ENCODE measurements around the gene CEP164.

The CEP164 gene

DNA sequence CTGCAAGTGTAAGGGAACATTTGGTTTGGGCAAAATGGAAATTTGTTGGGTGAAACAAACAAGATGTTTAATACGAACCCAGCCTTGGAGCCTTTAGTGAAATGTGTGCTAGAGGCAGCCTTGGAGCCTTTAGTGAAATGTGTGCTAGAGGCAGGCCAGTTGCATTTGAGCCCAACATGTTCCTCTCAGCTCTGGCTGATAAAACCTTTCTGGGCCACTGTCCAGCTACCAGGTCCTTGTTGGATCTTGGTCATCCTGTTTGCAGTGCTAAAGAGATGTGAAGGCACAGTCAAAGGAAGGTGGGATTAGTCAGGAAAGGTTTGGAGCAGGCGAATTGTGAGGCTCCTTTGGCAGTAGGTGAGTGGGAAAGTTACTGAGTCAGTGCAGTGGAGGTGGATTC lies 48.9 kb downstream of the CEP164 start:
- Histone ChIP-seq H3K4me3 (ENCODE audit: low read length) (no peak overlapping the region), H3K36me3 (replicated peaks; ENCODE audit: low read depth, low read length) (peaks cover 15% of the 10 kb centered on the region), H3K4me1 (ENCODE audit: low read length) (no peaks in the 10 kb centered on the region), H3K9ac (ENCODE audit: low read length) (no peak overlapping the region), H3K9me3 (ENCODE audit: insufficient read depth, low read length) (no peaks in the 10 kb centered on the region), H3K4me2 (ENCODE audit: low read length) (no peak overlapping the region), H3K27me3 (ENCODE audit: low read depth, low read length) (no peaks in the 10 kb centered on the region), H3K79me2 (ENCODE audit: low read length) (no peaks in the 10 kb centered on the region), H4K20me1 (ENCODE audit: insufficient read depth, low read length) (no peaks in the 10 kb centered on the region), H3K27ac (ENCODE audit: low read length) (no peak overlapping the region), H2AFZ (ENCODE audit: low read depth, low read length) (no peak overlapping the region)
- TF ChIP-seq CTCF (IDR thresholded peaks at IDR 0.05; ENCODE audit: low read depth, low read length) = no peak
- no peak for TF ChIP-seq EZH2phosphoT487 (IDR thresholded peaks at IDR 0.05; ENCODE audit: low read depth)

- H3K4me3 ChIP-seq (ENCODE audit: low read length) = no peak overlapping the region
- no peak overlapping the region for H3K27ac ChIP-seq (ENCODE audit: low read length)
- no peaks in the 10 kb centered on the region for H4K20me1 ChIP-seq (ENCODE audit: insufficient read depth, low read length)
- no peaks in the 10 kb centered on the region for H3K79me2 ChIP-seq (ENCODE audit: low read length)
- H3K36me3 ChIP-seq (replicated peaks; ENCODE audit: low read depth, low read length) = peaks cover 18% of the 10 kb centered on the region
- no peaks in the 10 kb centered on the region for H3K9me3 ChIP-seq (ENCODE audit: insufficient read depth, low read length)
- no peaks in the 10 kb centered on the region for H3K4me1 ChIP-seq (ENCODE audit: low read length)
- no peak overlapping the region for H2AFZ ChIP-seq (ENCODE audit: low read depth, low read length)
- TF ChIP-seq EZH2phosphoT487 (IDR thresholded peaks at IDR 0.05; ENCODE audit: low read depth) (no peak), CTCF (IDR thresholded peaks at IDR 0.05; ENCODE audit: low read depth, low read length) (no peak)
- no peaks in the 10 kb centered on the region for H3K27me3 ChIP-seq (ENCODE audit: low read depth, low read length)
- no peak overlapping the region for H3K9ac ChIP-seq (ENCODE audit: low read length)
- H3K4me2 ChIP-seq (ENCODE audit: low read length) = no peak overlapping the region
These were observed 51.6 kb downstream of the CEP164 start for GRCh38 chr11:117378976-117379865.

DNA sequence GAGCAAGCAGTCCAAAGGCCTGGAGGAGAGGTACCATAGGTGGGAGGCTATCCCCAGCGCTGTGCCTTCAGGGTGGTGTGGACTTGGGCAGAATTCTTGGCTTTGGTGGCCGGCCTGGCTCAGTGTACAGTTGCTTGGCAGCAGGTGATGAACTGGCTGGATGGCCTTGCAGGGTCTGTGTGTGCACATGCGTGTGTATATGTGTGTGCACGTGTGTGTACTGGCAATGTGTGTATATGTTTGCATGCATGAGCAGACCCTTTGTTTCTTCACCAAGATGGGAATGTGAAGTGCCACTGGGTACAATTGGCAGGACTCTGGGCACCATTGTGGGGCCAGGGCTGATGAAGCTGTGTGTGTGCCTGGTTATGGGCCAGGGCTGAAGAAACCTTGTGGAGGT lies 53.0 kb downstream of the CEP164 start:
- no peak overlapping the region for H3K4me2 ChIP-seq (ENCODE audit: low read length)
- H4K20me1 ChIP-seq (ENCODE audit: insufficient read depth, low read length) = peaks cover 7% of the 10 kb centered on the region
- H3K79me2 ChIP-seq (ENCODE audit: low read length) = no peaks in the 10 kb centered on the region
- no peak overlapping the region for H2AFZ ChIP-seq (ENCODE audit: low read depth, low read length)
- H3K4me3 ChIP-seq (ENCODE audit: low read length) = no peak overlapping the region
- peaks cover 14% of the 10 kb centered on the region for H3K36me3 ChIP-seq (replicated peaks; ENCODE audit: low read depth, low read length)
- no peaks in the 10 kb centered on the region for H3K27me3 ChIP-seq (ENCODE audit: low read depth, low read length)
- no peak for TF ChIP-seq CTCF (IDR thresholded peaks at IDR 0.05; ENCODE audit: low read depth, low read length)
- TF ChIP-seq EZH2phosphoT487 (IDR thresholded peaks at IDR 0.05; ENCODE audit: low read depth) = no peak
- no peak overlapping the region for H3K27ac ChIP-seq (ENCODE audit: low read length)
- H3K9ac ChIP-seq (ENCODE audit: low read length) = no peak overlapping the region
- H3K4me1 ChIP-seq (ENCODE audit: low read length) = peaks cover 11% of the 10 kb centered on the region
- H3K9me3 ChIP-seq (ENCODE audit: insufficient read depth, low read length) = no peaks in the 10 kb centered on the region

DNA sequence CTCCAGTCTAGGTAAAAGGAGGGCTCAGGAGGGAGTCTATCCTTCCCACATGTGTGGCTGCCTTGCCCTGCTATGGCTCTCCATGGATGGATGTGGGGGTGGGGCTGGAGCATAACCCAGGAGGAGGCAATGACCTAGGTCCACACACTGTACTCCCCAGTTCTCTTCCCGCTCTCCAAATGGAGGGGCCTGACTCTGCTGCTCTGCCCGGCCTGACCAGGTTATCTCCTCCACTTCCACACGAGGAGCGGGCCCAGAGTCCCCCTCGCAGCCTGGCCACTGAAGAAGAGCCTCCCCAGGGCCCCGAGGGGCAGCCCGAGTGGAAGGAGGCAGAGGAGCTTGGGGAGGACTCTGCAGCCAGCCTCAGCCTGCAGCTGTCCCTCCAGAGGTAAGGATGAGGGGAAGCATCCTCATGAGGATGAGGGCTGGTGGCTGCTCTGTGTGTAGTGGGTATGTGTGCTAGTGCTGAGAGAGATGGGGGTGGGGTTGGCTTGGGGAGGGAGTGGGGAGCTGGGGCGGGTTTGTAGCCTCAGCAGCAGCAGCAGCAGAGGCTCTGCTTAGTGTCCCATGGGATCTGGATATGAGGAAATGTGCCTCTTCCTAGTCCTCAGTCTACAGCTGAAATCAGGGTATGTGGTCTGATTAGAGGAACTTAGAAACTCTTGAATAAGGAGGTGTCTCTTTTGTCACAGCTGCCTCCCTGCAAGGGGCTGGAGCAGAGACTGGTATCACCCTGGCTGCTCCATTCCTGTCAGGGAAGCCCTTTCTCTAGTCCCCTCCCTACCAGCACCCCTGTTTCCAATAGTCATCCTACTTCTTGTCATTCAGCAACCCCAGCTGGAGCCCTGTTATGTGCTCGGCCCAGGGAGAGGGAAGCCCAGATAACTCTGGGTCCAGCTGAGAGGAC lies 54.1 kb downstream of the CEP164 start:
- H3K79me2 ChIP-seq (ENCODE audit: low read length) = no peaks in the 10 kb centered on the region
- H2AFZ ChIP-seq (ENCODE audit: low read depth, low read length) = no peak overlapping the region
- no peaks in the 10 kb centered on the region for H3K27me3 ChIP-seq (ENCODE audit: low read depth, low read length)
- peaks cover 21% of the 10 kb centered on the region for H3K36me3 ChIP-seq (replicated peaks; ENCODE audit: low read depth, low read length)
- TF ChIP-seq EZH2phosphoT487 (IDR thresholded peaks at IDR 0.05; ENCODE audit: low read depth) = no peak
- no peak for TF ChIP-seq CTCF (IDR thresholded peaks at IDR 0.05; ENCODE audit: low read depth, low read length)
- H3K9me3 ChIP-seq (ENCODE audit: insufficient read depth, low read length) = no peaks in the 10 kb centered on the region
- no peak overlapping the region for H3K27ac ChIP-seq (ENCODE audit: low read length)
- no peak overlapping the region for H3K4me2 ChIP-seq (ENCODE audit: low read length)
- no peak overlapping the region for H3K9ac ChIP-seq (ENCODE audit: low read length)
- peaks cover 13% of the 10 kb centered on the region for H4K20me1 ChIP-seq (ENCODE audit: insufficient read depth, low read length)
- H3K4me3 ChIP-seq (ENCODE audit: low read length) = no peak overlapping the region
- peaks cover 17% of the 10 kb centered on the region for H3K4me1 ChIP-seq (ENCODE audit: low read length)

Data from OCI-LY3 (cell line).